Measurements from ENCODE around the gene RBBP4.
"Not testable (repeated sequence)": the region's sequence is repeated elsewhere in the genome, so short reads cannot be mapped to it uniquely, and the experiment has no call there.

GRCh38 chr1:32711221-32711620 is 60.2 kb downstream of the RBBP4 start:
- TF ChIP-seq CTCF, POLR2A (IDR thresholded peaks at IDR 0.05): not testable (repeated sequence)
